Effector memory CD4-positive, alpha-beta T cell (primary cell): Measurements from ENCODE around the gene NDC1.

Experiments
- DNase-seq, 3 donors: peaks; one replicate each; pipeline ENCODE4 v3.0.0-alpha.2; 2020
- H3K27ac ChIP-seq: 2 replicates; pipeline ENCODE4 v1.7.0; 2013; ENCODE audit warnings: mild to moderate bottlenecking, low read length, moderate library complexity; ENCODE audit not compliant: insufficient read depth, poor library complexity, severe bottlenecking
- H3K27me3 ChIP-seq: replicated peaks from 2 replicates; pipeline ENCODE4 v1.7.0; 2013; ENCODE audit warnings: mild to moderate bottlenecking, low read length; ENCODE audit not compliant: insufficient read depth, control insufficient read depth, poor library complexity, severe bottlenecking
- H3K36me3 ChIP-seq: 2 replicates; pipeline ENCODE4 v1.7.0; 2013; ENCODE audit warnings: mild to moderate bottlenecking, low read length, moderate library complexity; ENCODE audit not compliant: control insufficient read depth, insufficient read depth
- H3K4me1 ChIP-seq: 2 replicates; pipeline ENCODE4 v1.7.0; 2013; ENCODE audit warnings: low read length, mild to moderate bottlenecking; ENCODE audit not compliant: control insufficient read depth, insufficient read depth, poor library complexity, severe bottlenecking
- H3K4me3 ChIP-seq: 2 replicates; pipeline ENCODE4 v1.7.0; 2013; ENCODE audit warnings: low read length, low read depth, mild to moderate bottlenecking; ENCODE audit not compliant: insufficient read depth, poor library complexity, severe bottlenecking
- H3K9me3 ChIP-seq: 2 replicates; pipeline ENCODE4 v1.7.0; 2013; ENCODE audit warnings: mild to moderate bottlenecking, low read length, moderate library complexity; ENCODE audit not compliant: control insufficient read depth

Gene NDC1

DNA sequence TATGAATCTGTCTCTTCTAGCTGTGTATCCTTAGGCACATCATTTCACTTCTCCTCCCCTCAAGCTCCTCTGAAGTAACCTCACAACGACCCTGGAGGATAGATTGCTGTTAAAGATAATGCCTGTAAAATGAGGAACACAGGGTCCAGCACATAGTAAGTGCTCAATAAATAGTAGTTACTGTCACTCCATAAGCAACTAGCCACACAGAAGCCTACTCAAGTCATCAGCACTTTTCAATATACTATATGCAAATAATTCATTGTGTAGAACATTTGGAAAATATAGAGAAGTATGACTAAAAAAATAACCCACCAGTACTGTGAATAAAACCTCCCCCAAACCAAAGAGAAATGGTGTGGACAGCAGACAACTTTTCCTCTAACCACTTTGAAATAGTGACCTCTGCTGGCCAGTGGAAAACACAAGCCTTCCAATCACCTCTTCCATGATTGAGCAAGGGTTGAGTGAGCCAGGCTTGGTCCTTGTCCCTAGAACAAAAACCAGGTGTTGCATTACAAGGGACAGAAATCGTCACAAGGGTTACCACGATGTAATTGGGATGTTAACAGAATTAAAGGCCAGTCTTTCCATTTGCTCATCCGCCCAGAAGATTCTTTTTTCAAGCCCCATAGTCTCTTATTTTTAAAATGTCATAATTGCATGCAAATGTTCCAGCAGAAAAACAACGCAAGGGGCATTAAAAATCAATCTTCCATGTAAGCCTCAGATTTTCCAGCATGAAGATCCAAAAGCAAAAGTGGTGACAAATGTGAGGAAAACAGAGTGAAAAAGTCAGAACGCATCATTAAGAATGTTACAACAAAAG lies 83.4 kb downstream of the NDC1 start:
- H3K4me1 ChIP-seq = no peaks in the 10 kb centered on the region
- no peak for DNase-seq
- H3K4me3 ChIP-seq = no peak overlapping the region
- no peaks in the 10 kb centered on the region for H3K36me3 ChIP-seq
- H3K9me3 ChIP-seq = no peaks in the 10 kb centered on the region
- no peaks in the 10 kb centered on the region for H3K27me3 ChIP-seq
- no peak overlapping the region for H3K27ac ChIP-seq

DNA sequence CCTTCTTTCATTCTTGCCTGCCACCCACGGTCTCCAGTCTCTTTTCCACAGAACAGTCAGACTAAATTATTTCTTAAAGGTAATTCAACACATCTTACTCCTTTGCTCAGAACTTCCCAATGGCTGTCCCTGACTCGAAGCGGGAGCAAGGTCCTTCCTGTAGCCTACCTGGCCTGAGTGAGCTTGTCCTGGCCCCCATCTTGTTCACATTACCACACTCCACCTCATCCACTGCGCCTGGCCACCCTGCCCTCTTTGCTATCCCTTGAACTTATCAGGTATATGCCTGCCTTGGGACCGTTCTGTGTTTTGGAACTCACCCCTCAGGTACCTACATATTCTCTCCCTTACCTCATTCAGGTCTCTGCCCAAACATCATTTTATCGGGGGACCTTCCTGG lies 85.8 kb downstream of the NDC1 start:
- DNase-seq = no peak
- H3K27me3 ChIP-seq = no peaks in the 10 kb centered on the region
- no peak overlapping the region for H3K27ac ChIP-seq
- no peak overlapping the region for H3K4me3 ChIP-seq
- no peaks in the 10 kb centered on the region for H3K4me1 ChIP-seq
- H3K9me3 ChIP-seq = no peaks in the 10 kb centered on the region
- no peaks in the 10 kb centered on the region for H3K36me3 ChIP-seq

DNA sequence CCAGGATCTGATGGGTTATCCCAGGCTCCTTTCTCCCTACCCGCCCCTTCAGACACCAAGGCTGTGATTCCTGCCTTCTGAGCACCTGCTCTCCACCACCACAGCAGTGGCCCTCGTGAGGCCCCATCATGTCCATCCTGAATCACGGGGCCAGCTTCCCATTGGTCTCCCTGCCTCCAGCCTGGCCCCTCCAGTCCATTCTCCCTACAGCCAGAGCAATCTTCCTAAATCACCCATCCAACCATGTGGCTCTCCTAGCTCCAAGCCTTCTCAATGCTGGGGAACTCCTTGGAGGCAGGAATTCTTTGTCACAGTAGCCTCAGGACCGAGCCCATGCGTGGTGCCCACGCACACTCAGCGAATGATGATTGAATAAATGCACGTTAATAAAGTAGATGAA lies 90.3 kb downstream of the NDC1 start:
- no peak for DNase-seq
- H3K4me3 ChIP-seq = no peak overlapping the region
- no peaks in the 10 kb centered on the region for H3K9me3 ChIP-seq
- H3K27ac ChIP-seq = no peak overlapping the region
- no peaks in the 10 kb centered on the region for H3K36me3 ChIP-seq
- no peaks in the 10 kb centered on the region for H3K27me3 ChIP-seq
- no peaks in the 10 kb centered on the region for H3K4me1 ChIP-seq

DNA sequence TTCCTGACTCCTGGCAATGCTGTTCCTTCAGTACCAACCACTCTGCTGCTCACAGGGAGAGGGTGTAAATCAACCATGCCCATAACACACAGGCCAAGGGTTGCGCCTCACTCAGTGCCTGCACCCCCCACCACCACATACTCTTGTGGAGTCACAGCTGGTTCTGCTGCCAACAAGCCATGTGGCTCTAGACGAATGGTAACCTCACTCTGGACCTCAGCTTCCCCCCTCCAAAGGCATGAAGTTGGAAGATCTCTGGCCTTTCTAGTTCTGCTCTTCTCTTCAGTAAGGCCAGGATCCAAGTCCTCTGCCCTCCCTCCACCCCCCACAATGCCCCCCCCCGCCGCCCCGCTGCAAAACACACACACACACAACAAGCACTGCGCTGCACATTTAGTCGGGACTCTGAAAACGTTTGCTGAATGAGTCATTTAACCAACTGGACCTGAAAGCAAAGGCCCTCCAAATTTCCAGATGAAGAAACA lies 97.4 kb downstream of the NDC1 start:
- H3K36me3 ChIP-seq = no peaks in the 10 kb centered on the region
- peaks cover 4% of the 10 kb centered on the region for H3K4me1 ChIP-seq
- H3K27ac ChIP-seq = no peak overlapping the region
- peaks cover 15% of the 10 kb centered on the region for H3K27me3 ChIP-seq
- DNase-seq = no peak
- no peaks in the 10 kb centered on the region for H3K9me3 ChIP-seq
- no peak overlapping the region for H3K4me3 ChIP-seq

DNA sequence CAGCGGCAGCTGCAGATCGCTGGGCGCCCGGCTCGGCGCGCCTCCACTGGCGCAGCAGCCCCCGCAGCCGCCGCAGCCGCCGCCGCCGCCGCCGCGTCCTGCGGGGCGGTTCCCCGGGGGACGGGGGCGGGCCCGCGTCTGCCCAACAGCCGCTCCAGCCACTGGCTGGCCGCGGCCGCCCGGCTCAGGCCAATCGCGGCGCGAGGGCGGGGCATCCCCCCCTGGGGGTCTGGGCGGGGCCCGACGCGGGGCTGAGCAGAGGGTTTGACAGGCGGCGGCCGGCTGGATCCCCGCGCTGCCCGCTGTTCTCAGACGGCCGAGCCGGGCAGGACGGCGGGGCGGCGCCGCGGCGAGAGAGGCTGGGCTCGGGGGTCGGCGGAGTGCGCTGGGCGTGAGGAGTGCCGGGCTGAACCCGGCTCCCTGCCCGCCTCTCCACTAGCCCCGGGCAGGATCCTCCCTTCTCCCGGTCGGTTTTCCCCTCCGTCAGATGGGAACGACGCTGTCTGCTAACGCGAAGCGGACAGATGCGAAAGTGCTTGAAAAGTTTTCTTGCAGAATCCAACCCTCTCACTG lies 98.9 kb downstream of the NDC1 start, which contains the start of gene GLIS1:
Gene GLIS1 (minus strand): TSS at position 56 of the 573 bp plus-strand sequence. CDS start 1,100 bp downstream, outside the sequence.
- peaks cover 15% of the 10 kb centered on the region for H3K27me3 ChIP-seq
- peak within 1 kb of the TSS; percentile 32 for H3K4me3 ChIP-seq
- H3K4me1 ChIP-seq = peaks cover 4% of the 10 kb centered on the region
- no peaks in the 10 kb centered on the region for H3K9me3 ChIP-seq
- DNase-seq = no peak
- H3K27ac ChIP-seq = no peak within 1 kb of the TSS
- no peaks in the 10 kb centered on the region for H3K36me3 ChIP-seq

DNA sequence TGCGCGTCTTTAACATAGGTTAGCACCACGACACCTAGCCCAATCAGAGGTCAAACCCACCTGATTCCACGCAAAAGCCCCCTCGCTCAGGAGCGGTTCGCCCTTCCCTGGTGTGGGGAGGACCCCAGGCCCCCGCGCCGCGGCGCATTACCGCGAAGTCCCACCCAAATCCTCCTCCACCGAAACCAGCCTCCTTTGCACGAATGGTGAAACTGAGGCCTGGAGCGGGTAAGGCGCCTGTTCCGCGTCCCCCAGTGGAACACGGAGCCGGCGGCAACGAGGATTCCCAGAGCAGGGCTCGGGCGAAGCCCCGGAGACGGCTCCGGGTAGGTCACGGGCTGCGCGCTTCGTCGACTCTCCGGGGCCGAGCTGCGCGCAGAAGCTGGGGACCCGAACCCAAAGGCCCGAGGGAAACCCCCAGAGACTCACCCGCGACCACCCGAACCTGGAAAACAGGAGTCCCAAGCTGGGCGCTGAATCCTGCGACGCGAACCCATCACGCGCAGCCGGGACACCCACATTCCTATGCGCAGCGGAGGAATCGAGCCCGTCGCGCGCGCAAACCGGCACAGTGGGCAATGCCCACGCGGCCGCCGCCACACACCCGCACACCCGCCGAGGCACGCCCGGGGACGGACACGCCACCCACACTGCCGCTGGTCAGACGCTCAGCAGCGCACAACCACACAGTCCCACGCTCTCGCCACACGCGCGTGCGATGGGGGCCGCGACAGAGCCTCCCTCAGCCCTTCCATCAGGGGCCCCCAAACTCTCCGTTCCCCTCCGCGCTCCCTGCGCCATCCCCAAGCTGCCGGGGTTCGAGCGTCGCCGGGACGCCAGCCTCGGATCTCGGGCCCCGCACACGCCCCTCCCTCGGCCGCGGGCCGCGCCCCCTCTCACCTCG lies 99.6 kb downstream of the NDC1 start:
- no peak overlapping the region for H3K27ac ChIP-seq
- no peaks in the 10 kb centered on the region for H3K9me3 ChIP-seq
- no peaks in the 10 kb centered on the region for H3K36me3 ChIP-seq
- H3K4me1 ChIP-seq = peaks cover 4% of the 10 kb centered on the region
- peak overlapping the region; percentile 31 for H3K4me3 ChIP-seq
- no peak for DNase-seq
- peaks cover 15% of the 10 kb centered on the region for H3K27me3 ChIP-seq

DNA sequence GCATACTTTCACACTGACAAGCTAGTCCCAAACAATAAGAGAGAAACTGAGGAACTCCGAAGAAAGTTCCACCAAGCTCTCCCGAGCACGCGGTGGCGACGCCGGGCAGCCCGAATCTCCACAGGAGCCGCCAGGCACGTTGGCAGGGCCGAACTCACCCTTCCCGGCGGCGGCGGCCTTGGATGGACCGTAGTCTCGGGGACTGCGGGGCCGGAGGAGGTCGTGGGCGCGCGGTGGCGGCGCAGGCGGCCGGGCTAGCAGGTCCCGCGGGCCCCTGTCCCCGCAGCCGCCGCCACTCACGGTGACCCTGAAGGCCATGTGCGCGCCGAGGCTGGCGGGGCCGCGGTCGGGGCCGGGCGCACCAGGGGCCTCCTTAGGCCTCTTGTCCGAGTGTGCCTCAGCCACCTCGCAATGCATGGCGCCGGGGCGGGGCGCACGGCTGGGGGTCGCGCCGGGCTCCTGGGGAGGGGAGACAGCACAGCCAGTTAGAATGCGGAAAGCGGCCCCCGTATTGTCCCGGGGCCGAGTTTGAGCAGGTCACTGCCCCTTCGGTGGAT lies 100.4 kb downstream of the NDC1 start:
- H3K4me1 ChIP-seq = peaks cover 4% of the 10 kb centered on the region
- H3K9me3 ChIP-seq = no peaks in the 10 kb centered on the region
- H3K27me3 ChIP-seq = peaks cover 15% of the 10 kb centered on the region
- no peak overlapping the region for H3K27ac ChIP-seq
- H3K36me3 ChIP-seq = no peaks in the 10 kb centered on the region
- no peak overlapping the region for H3K4me3 ChIP-seq
- DNase-seq = no peak

DNA sequence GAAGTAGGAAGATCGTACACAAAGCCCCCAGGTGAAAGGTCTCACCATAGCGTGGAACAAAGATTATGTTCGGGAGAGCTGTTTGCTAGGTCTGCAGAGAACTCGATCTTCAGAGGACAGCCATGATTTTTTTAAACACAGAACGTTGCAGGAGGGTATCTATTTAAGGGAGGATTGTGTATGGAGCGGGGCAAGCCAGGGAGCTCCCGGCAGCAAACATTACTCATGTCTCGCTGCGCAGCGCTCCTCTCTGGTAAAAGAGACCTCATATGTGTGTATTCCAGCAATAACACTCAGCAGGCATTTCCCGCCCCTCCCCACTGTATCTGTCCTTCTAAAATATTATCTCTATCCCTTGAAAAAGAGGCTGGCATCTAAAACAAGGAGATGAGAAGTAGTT lies 101.8 kb downstream of the NDC1 start:
- H3K4me1 ChIP-seq = peaks cover 4% of the 10 kb centered on the region
- no peak for DNase-seq
- peaks cover 15% of the 10 kb centered on the region for H3K27me3 ChIP-seq
- no peaks in the 10 kb centered on the region for H3K9me3 ChIP-seq
- no peak overlapping the region for H3K4me3 ChIP-seq
- no peaks in the 10 kb centered on the region for H3K36me3 ChIP-seq
- H3K27ac ChIP-seq = no peak overlapping the region

DNA sequence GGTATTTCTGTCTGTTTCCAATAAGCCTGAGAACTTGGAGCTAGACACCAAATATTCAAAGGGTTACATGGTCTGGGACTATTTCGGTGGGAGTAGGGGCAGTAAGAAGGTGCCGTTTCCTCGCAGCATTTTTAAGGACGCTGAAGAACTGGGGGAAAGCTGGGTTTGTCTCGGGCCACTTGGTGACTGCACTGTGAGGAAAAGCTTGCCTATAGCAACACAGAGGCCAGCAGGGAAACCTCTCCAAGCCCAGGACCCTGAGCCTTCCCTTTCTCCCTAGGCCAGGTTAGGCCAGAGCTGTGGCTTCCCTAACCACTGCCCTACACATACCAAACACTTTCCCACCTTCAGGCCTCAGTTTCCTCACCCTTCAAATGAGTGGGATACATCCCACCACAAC lies 102.4 kb downstream of the NDC1 start:
- peaks cover 15% of the 10 kb centered on the region for H3K27me3 ChIP-seq
- H3K27ac ChIP-seq = no peak overlapping the region
- no peak overlapping the region for H3K4me3 ChIP-seq
- no peaks in the 10 kb centered on the region for H3K9me3 ChIP-seq
- DNase-seq = no peak
- peaks cover 4% of the 10 kb centered on the region for H3K4me1 ChIP-seq
- no peaks in the 10 kb centered on the region for H3K36me3 ChIP-seq
